SKM-1 (cell line): Measurements from ENCODE around the gene FAM53C.
"Not testable (repeated sequence)": the region's sequence is repeated elsewhere in the genome, so short reads cannot be mapped to it uniquely, and the experiment has no call there.

Source experiments
- DNase-seq: peaks from one replicate; lab custom pipeline; 2025; ENCODE audit not compliant: unreplicated experiment; lab: John Stamatoyannopoulos, UW

Gene FAM53C

DNA sequence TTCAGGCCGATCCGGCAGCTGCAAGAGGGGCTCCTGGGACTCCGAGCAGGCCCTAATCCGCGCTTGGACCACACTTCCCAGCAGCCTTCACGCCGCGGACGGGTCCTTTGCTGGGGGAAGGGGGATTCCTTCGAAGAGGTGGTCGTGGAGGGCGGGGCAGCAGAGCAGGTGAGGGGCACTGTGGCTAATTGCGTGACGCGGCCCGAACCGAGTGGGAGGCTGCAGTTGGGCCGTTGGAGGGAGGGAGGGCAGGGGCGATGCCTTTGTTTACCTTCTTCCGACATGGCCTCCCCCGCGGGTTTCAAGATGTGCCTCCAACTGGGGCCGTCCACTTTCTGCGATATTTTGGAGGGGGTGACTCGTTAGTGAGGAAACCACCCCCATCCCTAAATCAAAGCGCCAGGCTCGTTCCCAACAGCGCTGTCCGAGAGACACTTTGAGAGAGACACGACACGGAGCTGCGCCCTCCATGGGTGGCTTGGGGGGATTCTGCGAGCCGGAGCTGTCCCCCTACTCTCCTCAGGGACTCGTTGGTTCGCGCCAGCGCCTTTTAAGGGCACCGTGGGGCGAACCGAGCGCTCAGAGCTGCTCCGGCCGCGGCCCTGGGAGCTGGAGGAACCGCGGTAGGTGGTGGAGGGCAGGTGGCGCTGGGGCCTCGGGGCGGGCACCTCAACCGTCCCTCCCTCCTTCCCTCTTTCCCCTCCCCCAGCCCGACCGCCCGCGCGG is at the start of gene FAM53C:
Gene FAM53C (plus strand): TSS at position 582 of the 726 bp plus-strand sequence. CDS start 3,070 bp downstream, outside the sequence.
- DNase-seq, result peak; percentile 96

DNA sequence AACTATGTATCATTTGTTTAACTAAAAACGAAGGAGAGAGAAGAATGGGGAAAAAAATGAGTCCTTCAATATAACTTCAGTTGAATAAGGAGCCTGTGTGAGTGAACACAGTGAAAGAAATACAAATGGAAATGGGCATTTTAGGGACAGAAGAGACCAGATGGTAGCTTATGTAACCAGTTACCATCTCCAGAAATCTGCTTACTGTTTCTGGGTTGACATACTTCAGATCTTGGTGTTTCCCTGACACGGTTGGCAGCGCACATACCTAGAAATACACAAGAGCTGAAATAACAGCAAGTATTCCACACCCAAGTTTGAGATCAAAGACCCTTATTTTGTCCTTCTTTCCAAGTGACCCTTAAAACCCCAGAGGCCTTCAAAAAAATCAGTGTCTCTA is 48.8 kb upstream of the FAM53C start:
- DNase-seq, result no peak

- DNase-seq, result no peak
Observed at GRCh38 chr5:138303372-138303771, 34.7 kb upstream of the FAM53C start.

DNA sequence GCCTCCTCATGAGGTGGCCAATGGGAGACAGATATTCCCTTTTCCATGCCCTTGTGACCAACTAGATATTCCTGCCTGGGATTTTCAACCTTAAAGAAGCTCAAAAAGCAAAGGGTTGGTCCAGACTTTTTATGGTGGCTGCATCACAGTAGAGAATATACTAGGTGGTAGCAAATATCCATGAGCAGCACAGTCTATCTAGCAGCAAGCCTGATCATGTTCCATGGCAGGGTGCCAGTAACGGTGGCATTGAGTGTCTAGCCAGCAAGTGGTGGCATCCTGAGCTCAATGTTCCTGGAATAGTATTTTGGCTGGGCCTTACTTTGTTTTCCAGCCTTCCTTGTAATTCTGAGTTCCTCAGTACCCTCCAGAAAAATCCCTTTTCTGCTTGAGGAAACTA is 32.3 kb upstream of the FAM53C start:
- no peak for DNase-seq

- DNase-seq, result no peak
Observed at GRCh38 chr5:138315751-138316278, 22.3 kb upstream of the FAM53C start.

DNA sequence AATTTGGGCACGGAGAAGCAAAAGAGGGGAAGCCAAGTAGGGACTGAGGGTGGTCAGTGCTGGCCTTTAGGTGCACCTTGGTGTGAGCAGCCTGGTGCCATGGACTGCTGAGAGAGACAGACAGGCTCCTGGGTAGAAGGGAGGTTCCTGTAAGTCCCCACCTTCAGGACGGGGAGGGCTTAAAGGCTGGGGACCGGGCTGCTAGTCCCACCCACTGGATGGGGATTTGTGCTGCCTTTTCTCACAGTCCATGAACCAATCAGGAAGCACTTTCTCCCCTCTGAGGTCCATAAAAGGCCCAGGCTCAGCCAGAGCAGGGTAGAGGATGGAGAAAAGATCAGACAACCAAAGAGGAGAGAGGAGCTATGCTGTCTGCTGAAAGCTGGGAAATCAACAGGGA is 21.7 kb upstream of the FAM53C start:
- DNase-seq, result no peak

DNA sequence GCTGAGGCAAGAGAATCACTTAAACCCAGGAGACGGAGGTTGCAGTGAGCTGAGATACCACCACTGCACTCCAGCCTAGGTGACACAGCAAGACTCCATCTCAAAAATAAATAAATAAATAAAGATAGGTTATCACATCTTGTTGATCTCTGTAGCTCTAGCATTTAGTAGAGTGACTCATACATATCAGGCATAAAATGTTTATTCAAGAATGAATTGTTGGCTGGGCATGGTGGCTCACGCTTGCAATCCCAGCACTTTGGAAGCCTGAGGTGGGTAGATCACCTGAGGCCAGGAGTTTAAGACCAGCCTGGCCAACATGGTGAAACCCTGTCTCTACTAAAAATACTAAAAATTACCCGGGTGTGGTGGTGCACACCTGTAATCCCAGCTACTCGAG is 19.9 kb upstream of the FAM53C start:
- not testable (repeated sequence) for DNase-seq

DNA sequence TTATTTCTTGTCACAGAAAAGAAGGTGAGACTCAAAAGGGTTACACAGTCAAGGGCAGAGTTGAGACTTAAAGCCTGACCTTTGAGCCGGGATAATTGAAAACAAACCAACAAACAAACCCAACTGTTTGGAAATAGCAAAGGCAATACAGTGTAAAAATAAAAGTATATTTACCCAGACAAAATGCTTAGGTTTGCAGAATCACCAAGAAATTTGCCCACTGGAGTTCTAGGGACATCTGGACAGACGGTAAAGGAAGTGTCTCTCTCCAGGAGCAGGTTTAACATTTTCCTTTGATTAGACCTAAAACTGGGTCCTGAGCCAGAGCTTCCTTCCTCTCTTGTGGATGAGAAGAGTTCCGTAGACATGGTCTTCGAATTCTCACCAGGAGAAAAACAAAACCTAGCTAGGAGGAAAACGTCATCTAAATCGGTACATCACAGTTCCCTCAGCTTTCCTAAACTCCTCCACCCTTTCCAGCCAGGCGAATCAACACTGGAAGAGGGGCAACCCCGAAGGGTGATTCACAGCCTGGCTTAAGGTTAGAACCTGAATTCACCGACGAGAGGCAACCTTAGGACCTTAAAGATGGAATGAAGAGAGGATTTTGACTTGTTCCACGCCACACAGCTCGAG is 7.1 kb upstream of the FAM53C start:
- DNase-seq, result no peak

DNA sequence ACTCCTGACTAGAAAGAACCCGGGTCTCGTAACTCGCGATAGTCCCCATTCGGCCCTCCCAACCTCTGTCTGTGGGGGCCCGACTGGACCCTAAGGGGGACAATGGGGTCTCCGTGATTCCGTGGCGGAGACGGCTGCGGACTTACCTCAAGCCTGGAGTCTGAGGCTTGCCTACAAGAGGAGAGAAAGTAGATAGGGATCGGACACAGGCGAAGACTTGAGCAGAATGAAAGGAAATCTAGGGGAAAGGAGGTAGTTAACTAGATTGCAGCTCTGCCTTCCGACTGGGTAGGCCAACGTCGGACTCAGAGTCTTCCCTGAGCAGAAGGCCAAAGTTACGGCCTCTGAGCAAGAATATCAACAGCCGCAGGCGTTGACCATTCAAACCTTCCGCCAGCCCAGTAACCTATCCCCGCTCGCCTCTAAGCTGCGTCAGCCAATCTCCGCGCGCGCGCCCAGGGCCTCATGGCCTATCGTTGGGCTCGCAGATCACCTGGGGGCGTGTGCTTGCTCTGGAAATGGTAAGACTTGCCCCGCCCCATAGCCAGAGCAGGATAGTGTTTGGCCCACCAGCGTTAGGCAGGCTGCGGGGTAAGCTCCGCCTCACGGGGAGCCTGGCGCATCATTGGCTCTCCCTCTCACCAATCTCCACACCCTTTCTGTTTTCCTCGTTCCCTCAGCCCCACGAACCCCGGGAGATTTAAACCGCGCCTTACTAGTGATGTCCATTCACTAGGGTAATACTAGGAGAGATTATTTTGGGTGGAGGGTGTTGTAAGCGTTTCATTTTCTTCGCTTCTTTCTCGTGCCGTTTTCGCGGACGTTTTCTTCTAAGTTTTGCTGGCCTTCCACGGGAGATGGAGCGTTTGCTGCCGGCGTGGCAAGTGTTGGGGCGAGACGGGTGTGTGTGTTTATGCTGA is 6.4 kb upstream of the FAM53C start, which contains the start of gene CDC25C:
Gene CDC25C (minus strand): TSS at position 356 of the 920 bp plus-strand sequence. CDS start 624 bp downstream, outside the sequence.
- DNase-seq, result peak; percentile 97

- no peak for DNase-seq
Observed at GRCh38 chr5:138334867-138335447, 3.1 kb upstream of the FAM53C start.

GRCh38 chr5:138336952-138337684 is 948 bp upstream of the FAM53C start:
- peak; percentile 96 for DNase-seq

DNA sequence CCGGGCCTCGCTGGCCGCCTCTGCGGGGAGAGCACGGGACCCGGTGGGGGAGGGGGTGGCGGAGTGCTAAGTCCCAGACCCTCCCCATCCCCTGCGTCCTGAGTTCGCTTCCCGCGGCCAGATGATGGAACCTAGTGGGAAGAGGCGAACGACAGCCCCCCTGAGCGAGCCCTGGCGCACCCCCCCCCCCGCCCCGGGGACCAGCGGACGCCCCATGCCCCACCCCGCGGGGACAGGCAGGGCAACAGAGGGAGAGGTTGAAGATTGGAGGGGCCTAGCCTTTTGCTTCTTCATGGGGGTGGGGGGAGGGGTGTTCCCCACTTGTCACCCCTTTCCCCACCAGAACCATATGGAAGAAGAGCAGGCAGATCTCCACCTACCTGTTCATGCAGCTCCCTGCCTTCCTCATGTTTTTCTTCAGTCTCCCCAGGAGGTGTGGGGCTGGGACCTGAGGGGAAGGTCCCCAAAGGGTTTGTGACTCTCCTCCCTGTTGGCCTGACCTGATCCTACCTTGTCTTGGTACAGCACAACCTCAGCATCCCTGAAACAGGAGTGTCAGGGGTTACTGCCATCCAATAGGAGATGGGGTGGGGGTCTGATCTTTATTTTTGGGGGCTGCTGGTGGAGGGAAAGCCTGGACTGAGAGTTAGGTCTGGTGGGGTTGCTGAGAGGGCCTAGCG is 485 bp downstream of the FAM53C start:
- DNase-seq, result no peak

DNA sequence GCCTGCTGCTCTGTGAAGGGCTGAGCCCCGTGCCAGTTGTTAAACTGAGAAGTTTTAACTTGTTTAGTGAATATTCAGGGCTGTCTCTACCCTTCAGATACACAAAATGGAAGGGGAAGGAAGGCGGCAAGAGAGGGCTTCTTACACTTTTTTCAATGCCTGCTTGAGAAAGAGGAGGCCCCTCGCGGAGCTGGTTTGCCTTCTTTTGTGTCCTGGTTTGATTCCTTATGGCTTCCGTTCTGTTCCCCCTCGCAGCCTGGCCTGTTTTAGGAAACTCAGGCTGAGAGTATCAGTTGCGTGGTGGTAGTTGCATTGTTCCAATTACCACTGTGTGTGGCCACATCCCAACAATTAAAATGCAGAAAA is 1.0 kb downstream of the FAM53C start:
- no peak for DNase-seq

DNA sequence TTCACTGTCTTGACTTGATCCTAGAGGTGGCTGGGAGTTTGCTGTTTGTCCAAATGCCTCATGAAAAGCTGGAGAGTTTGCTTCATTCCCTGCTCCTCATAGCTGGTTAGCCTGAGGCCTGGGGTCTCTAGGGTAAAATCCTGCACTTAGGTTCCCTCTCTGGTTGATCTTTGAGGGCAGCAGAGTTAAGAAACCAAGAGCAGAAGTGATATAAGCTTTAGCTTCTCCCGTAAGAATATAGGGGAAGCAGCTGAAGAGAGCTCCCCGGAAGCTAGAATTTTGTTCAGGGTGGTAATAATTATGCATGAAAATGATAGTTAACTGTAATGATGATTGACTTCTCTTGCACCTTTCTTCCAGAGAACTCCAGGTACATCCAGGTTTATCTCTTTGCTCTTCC is 1.4 kb downstream of the FAM53C start:
- DNase-seq, result peak; percentile 45

DNA sequence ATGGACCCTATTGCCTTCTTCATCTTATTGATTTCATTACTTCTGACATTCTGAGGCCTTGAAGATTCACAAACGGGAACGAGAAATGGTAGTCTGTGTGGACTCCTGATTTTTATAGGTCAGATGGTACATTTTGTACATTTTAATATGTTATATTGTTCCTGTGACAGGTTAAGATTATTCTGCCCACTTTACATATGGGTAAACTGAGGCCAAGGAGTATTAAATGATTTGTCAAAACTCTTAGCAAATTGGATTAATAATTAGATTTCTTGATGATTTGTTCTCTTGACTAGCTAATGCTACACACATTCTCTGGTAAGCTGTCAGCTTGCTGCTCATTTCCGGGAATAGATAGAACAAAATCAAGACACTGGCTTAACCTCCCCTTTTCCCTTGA is 1.9 kb downstream of the FAM53C start:
- DNase-seq, result no peak

DNA sequence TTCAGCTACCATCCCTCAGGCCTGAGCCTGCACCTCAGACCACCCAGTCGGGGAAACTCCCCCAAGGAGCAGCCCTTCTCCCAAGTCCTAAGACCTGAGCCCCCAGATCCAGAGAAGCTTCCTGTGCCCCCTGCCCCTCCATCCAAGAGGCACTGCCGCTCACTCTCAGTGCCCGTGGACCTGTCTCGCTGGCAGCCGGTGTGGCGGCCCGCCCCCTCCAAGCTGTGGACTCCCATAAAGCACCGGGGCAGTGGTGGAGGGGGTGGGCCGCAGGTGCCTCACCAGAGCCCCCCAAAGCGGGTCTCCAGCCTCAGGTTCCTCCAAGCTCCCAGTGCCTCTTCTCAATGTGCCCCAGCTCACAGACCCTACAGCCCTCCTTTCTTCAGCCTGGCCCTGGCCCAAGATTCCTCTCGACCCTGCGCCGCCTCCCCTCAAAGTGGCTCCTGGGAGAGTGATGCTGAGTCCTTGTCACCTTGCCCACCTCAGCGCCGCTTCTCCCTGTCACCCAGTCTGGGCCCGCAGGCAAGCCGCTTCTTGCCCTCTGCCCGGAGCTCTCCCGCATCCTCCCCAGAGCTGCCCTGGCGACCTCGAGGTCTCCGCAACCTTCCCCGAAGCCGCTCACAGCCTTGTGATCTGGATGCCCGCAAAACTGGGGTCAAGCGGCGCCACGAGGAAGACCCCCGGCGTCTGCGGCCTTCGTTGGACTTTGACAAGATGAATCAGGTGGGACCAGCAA is 7.0 kb downstream of the FAM53C start:
- no peak for DNase-seq

DNA sequence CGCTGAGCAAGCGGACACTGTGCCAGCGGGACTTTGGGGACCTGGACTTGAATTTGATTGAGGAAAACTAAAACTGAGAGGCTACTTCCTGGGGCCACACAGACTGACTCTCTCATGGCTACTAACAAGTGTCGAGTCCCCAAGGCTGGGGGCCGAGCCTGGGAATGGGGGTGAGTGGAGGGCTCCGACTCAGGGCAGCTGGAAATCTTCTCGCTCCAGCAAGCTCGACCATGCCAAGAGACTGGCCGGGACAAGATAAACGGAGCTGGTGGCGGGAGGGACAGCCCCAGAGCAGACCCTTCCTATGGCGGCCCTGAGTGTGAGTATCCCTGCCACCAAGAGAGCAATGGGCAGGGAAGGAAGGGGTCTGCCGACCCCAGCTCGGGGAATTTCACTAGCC is 8.8 kb downstream of the FAM53C start:
- no peak for DNase-seq

- no peak for DNase-seq
Observed at GRCh38 chr5:138349852-138350562, 11.9 kb downstream of the FAM53C start.

DNA sequence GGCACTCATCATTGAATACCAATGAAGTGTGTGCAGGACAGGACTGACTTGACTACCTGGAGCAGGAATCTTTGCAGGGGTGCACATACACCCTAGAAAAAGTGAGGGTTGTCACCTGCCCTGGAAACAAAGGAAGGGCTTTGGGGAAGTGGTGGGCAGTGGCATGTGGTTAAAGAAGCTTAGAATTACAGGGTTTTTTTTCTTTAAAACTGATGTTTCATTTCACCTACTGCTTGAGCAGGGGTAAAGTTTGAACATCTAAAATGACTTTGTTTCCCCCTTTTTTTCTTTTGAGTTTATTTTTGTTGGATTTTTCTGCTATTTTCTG is 12.5 kb downstream of the FAM53C start:
- DNase-seq, result no peak
